Memory B cell (primary cell): Measurements from ENCODE around the gene WDR27.
"Not testable (repeated sequence)": the region's sequence is repeated elsewhere in the genome, so short reads cannot be mapped to it uniquely, and the experiment has no call there.

Source experiments
- ATAC-seq: fragments of 150-1000 bp; cut with Tn5 transposase; 2 replicates; pipeline ENCODE4 v1.10.0; 2021; ENCODE audit warnings: low read depth, mild to moderate bottlenecking, moderate library complexity
- DNase-seq, 2 donors: peaks; one replicate each; pipeline ENCODE4 v3.0.0; 2022; ENCODE audit warnings: low spot score in 2 of 2
- H3K27ac Mint-ChIP-seq: one replicate; pipeline ENCODE4 v1.8.0; 2022; ENCODE audit warnings: mild to moderate bottlenecking, moderate library complexity, mixed read lengths
- H3K27me3 Mint-ChIP-seq: one replicate; pipeline ENCODE4 v1.8.0; 2022; ENCODE audit warnings: mixed read lengths
- H3K36me3 Mint-ChIP-seq: one replicate; pipeline ENCODE4 v1.8.0; 2022; ENCODE audit warnings: mild to moderate bottlenecking, mixed read lengths
- H3K4me1 Mint-ChIP-seq: one replicate; pipeline ENCODE4 v1.8.0; 2022; ENCODE audit warnings: mixed read lengths
- H3K4me3 Mint-ChIP-seq: one replicate; pipeline ENCODE4 v1.8.0; 2022; ENCODE audit warnings: mild to moderate bottlenecking, moderate library complexity, mixed read lengths
- H3K9me3 Mint-ChIP-seq: one replicate; pipeline ENCODE4 v1.8.0; 2022; ENCODE audit warnings: mixed read lengths

The WDR27 gene

DNA sequence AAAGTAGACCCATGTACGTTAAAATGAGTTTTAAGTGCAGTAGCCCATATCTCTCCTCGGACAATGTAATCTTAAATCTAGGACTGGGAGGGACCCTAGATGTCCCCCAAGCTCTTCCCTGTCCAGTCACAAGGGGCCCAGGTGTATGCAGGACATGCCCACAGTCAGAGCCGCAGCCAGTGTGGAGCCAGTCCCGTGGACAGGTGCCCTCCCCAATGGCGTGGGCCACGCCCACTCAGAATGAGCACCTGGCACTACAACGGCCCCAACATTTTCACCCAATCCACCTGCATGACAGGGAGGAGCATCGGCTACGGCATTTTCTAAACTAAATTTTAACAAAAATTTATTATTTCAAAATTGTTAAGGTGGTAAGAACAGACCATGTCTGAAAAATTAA is 53.2 kb downstream of the WDR27 start:
- Mint-ChIP-seq H3K36me3 (peaks cover 3% of the 10 kb centered on the region), H3K27me3 (no peaks in the 10 kb centered on the region), H3K4me3 (no peak overlapping the region), H3K4me1 (no peaks in the 10 kb centered on the region), H3K27ac (no peak overlapping the region), H3K9me3 (peaks cover 2% of the 10 kb centered on the region)
- ATAC-seq (no peak), DNase-seq (no peak)

DNA sequence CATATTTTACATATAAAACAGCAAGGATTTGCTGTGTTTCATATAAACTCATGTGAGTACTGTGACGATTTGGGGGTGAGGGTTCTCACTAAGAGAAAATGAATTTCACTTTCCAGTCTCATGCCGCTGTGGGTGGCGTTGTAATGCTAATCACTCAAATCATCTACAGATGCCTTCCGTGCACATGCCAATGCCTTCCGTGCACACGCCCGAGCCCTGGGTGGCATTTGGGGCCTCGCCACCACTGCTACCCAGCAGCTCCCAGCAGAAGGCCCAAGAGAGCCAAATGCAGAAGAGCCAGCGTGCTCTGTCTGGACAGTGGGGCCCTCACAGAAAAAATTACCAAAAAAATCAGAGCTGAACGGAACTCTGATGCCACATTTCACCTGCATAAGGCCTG is 53.7 kb downstream of the WDR27 start:
- ATAC-seq (no peak), DNase-seq (no peak)
- H3K4me1 Mint-ChIP-seq = no peaks in the 10 kb centered on the region
- H3K27ac Mint-ChIP-seq = no peak overlapping the region
- H3K36me3 Mint-ChIP-seq = peaks cover 5% of the 10 kb centered on the region
- peaks cover 2% of the 10 kb centered on the region for H3K9me3 Mint-ChIP-seq
- no peaks in the 10 kb centered on the region for H3K27me3 Mint-ChIP-seq
- no peak overlapping the region for H3K4me3 Mint-ChIP-seq

DNA sequence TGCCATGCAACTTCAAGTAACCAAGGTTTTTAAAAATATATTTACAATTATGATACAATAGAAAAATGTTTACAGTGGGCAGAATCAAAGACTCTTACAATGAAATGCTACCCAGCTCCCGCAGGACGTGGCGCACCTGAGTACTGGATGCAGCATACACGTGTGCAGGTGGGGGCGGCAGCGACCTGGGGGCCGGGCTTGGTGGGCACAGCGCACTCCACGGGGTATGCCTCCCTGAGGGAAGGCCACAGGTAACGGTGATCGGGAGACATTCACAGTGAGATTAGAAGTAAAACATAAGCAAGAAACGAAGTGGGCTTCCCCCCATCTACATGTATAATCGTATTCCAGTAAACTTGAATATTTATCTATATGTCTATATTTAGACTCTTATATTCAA is 54.2 kb downstream of the WDR27 start:
- ATAC-seq = no peak
- H3K27ac Mint-ChIP-seq = no peak overlapping the region
- no peak for DNase-seq
- H3K4me3 Mint-ChIP-seq = no peak overlapping the region
- H3K9me3 Mint-ChIP-seq = peaks cover 2% of the 10 kb centered on the region
- no peaks in the 10 kb centered on the region for H3K27me3 Mint-ChIP-seq
- H3K4me1 Mint-ChIP-seq = no peaks in the 10 kb centered on the region
- H3K36me3 Mint-ChIP-seq = peaks cover 5% of the 10 kb centered on the region

GRCh38 chr6:169646906-169647567 is 54.8 kb downstream of the WDR27 start:
- Mint-ChIP-seq H3K27me3 (no peaks in the 10 kb centered on the region), H3K27ac (no peak overlapping the region), H3K4me3 (no peak overlapping the region), H3K4me1 (no peaks in the 10 kb centered on the region), H3K36me3 (peaks cover 5% of the 10 kb centered on the region), H3K9me3 (peaks cover 2% of the 10 kb centered on the region)
- DNase-seq (no peak), ATAC-seq (no peak)

DNA sequence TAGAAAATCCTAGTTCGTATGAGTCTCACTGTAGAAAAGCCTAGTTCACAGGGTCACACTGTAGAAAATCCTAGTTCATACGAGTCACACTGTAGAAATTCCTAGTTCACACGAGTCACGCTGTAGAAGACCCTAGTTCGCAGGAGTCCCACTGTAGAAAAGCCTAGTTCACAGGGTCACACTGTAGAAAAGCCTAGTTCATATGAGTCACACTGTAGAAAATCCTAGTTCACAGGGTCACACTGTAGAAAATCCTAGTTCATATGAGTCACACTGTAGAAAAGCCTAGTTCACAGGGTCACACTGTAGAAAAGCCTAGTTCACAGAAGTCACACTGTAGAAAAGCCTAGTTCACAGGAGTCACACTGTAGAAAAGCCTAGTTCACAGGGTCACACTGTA is 56.4 kb downstream of the WDR27 start:
- not testable (repeated sequence) for H3K9me3 Mint-ChIP-seq, H3K27me3 Mint-ChIP-seq, H3K36me3 Mint-ChIP-seq, H3K4me3 Mint-ChIP-seq, DNase-seq, ATAC-seq, H3K4me1 Mint-ChIP-seq, H3K27ac Mint-ChIP-seq

GRCh38 chr6:169643521-169643920 is 58.3 kb downstream of the WDR27 start:
- H3K4me3 Mint-ChIP-seq = no peak overlapping the region
- H3K27me3 Mint-ChIP-seq = no peaks in the 10 kb centered on the region

GRCh38 chr6:169642455-169642854 is 59.4 kb downstream of the WDR27 start:
- Mint-ChIP-seq H3K4me1 (no peaks in the 10 kb centered on the region), H3K36me3 (peaks cover 5% of the 10 kb centered on the region), H3K9me3 (no peaks in the 10 kb centered on the region), H3K4me3 (no peak overlapping the region), H3K27me3 (no peaks in the 10 kb centered on the region), H3K27ac (no peak overlapping the region)
- no peak for DNase-seq
- ATAC-seq = no peak

More at GRCh38 chr6:169643521-169643920, 58.3 kb downstream of the WDR27 start:
- Mint-ChIP-seq H3K9me3 (no peaks in the 10 kb centered on the region), H3K4me1 (no peaks in the 10 kb centered on the region), H3K27ac (no peak overlapping the region), H3K36me3 (peaks cover 2% of the 10 kb centered on the region)
- ATAC-seq = no peak
- DNase-seq = no peak

GRCh38 chr6:169641461-169642085 is 60.3 kb downstream of the WDR27 start:
- no peak overlapping the region for H3K4me3 Mint-ChIP-seq
- no peak for ATAC-seq
- H3K4me1 Mint-ChIP-seq = no peaks in the 10 kb centered on the region
- H3K36me3 Mint-ChIP-seq = peaks cover 10% of the 10 kb centered on the region
- no peak for DNase-seq
- H3K27ac Mint-ChIP-seq = no peak overlapping the region
- H3K27me3 Mint-ChIP-seq = no peaks in the 10 kb centered on the region
- H3K9me3 Mint-ChIP-seq = no peaks in the 10 kb centered on the region

DNA sequence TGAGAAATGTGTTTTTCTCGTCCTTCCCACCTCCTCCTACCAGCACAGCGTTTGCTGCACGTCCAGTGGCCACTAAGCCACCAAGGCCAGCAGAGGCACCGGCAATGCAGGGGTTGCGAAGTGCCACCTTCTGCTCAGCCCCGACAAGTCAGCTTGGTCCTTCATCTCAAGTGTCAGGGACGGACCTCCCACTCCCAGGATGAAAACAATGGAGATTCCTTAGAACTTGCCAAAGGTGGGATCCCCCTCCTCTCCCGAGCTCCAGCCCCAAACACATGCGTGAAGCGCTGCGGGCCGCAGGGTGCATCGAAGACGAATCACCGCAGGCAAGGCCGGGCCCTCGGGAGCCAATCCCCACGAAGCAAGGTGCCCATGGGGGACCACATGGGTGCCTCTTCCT is 60.8 kb downstream of the WDR27 start:
- no peak for DNase-seq
- Mint-ChIP-seq H3K9me3 (no peaks in the 10 kb centered on the region), H3K4me3 (no peak overlapping the region), H3K27ac (no peak overlapping the region), H3K27me3 (no peaks in the 10 kb centered on the region), H3K4me1 (no peaks in the 10 kb centered on the region), H3K36me3 (peaks cover 10% of the 10 kb centered on the region)
- ATAC-seq = no peak

DNA sequence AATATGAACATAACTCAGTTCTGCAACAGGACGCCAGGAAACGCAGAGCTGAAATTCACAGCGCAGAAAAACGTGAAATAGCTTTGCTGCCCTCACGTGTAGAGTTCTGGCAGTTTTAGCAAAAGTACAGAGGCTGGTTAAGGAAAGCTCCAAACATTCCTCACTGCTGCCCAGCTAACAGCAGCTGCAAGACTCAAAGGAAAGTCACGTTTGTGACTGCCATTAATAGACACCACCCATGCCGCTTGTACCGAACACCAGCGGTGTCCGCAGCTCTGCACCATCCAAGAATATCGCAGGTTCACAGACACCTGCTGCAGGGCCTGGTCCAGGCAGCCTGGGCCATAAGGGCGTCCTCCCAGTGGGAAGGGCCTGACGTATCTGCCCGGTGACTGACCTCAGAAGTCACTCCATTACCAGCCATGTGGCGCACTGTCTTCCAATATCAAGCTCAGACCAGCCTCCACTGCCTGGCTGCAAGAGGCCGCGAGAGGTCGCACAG is 61.4 kb downstream of the WDR27 start:
- Mint-ChIP-seq H3K27me3 (no peaks in the 10 kb centered on the region), H3K27ac (no peak overlapping the region), H3K36me3 (peaks cover 10% of the 10 kb centered on the region), H3K4me3 (no peak overlapping the region), H3K4me1 (no peaks in the 10 kb centered on the region), H3K9me3 (no peaks in the 10 kb centered on the region)
- ATAC-seq (no peak), DNase-seq (no peak)

DNA sequence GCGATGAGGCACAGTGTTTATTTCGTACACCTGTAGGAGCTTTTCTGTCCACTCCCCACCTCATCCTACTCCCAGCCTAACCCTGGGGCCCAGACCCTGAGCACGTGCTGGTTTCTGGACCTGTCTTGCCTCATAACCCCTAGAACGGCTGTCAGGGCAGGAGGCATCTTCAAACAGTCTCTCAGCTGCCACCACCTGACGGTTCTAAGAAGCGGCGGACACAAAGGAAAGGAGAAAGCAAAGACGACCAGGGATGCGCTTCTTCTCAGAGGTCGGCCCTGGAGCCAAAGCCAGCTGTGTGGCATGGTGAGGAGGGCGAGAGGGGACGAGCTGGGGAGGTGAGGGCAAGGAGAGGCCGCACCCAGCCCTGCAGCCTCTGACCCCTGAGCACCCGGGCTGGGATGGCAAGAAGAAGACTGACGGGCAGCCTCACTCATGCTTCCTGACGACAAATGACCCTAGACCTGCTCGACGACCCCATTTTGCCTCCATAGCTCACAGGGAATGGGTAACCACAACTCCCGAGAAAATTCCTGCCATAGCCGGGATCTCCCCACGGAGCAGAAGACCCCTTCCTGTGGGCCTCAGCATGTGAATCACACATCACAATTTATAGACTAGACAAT is 62.1 kb downstream of the WDR27 start:
- Mint-ChIP-seq H3K36me3 (peaks cover 10% of the 10 kb centered on the region), H3K27ac (no peak overlapping the region), H3K4me1 (no peaks in the 10 kb centered on the region), H3K4me3 (no peak overlapping the region), H3K27me3 (no peaks in the 10 kb centered on the region), H3K9me3 (no peaks in the 10 kb centered on the region)
- ATAC-seq = no peak
- no peak for DNase-seq

DNA sequence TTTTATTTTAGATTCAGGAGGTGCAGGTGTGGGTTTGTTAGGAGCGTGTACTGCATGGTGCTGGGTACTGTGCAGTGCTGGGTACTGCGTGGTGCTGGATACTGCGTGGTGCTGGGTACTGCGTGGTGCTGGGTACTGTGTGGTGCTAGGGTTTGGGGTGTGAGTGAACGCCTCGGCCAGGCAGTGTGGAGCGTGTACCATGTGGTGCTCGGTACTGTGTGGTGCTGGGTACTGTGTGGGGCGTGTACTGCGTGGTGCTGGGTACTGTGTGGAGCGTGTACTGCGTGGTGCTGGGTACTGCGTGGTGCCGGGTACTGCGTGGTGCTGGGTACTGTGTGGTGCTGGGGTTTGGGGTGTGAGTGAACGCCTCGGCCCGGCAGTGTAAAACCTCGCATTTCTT is 62.9 kb downstream of the WDR27 start:
- H3K36me3 Mint-ChIP-seq = peaks cover 13% of the 10 kb centered on the region
- no peaks in the 10 kb centered on the region for H3K27me3 Mint-ChIP-seq
- H3K4me1 Mint-ChIP-seq = no peaks in the 10 kb centered on the region
- no peak for DNase-seq
- no peaks in the 10 kb centered on the region for H3K9me3 Mint-ChIP-seq
- no peak for ATAC-seq
- no peak overlapping the region for H3K4me3 Mint-ChIP-seq
- no peak overlapping the region for H3K27ac Mint-ChIP-seq

DNA sequence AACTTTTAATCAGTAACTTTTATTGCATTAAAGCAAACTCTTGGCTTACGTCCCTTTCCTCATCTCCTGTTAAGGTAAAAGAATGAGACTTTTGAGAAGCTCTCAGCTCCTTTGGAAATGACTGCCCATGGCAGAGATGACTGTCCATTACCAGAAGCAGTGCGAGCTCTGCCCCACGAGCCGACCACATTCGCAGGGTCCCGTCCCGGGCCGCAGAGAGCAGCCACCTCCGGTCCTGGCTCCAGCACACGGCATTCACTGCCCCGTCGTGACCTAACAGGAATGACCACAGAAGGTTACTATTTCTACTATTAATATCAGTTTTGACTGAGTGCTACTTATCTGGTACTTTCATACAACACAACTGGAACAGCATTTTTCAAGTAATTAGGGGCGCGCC is 63.4 kb downstream of the WDR27 start:
- ATAC-seq (no peak), DNase-seq (no peak)
- H3K9me3 Mint-ChIP-seq = no peaks in the 10 kb centered on the region
- H3K27ac Mint-ChIP-seq = no peak overlapping the region
- H3K4me3 Mint-ChIP-seq = no peak overlapping the region
- peaks cover 12% of the 10 kb centered on the region for H3K36me3 Mint-ChIP-seq
- no peaks in the 10 kb centered on the region for H3K4me1 Mint-ChIP-seq
- H3K27me3 Mint-ChIP-seq = no peaks in the 10 kb centered on the region

DNA sequence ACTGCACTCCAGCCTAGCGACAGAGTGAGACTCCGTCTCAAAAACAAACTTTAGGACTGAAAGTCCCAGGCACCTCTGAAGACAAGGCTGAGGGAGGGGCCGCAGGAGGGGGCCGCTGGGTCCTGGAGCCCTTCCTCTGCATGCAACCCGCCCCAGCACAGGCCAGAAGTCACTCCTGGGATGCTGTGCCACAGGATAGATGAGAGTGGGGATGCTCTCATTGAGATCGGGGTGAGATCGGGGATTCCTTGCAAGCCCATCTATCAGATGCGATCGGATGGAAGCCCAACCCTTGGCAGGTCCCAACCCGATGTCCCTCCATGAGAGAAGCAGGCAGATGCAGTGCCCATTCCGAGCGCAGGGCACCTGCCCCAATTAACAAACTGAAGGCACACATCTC is 66.5 kb downstream of the WDR27 start:
- Mint-ChIP-seq H3K27ac (no peak overlapping the region), H3K4me3 (no peak overlapping the region), H3K9me3 (no peaks in the 10 kb centered on the region), H3K4me1 (no peaks in the 10 kb centered on the region), H3K36me3 (peaks cover 13% of the 10 kb centered on the region), H3K27me3 (no peaks in the 10 kb centered on the region)
- no peak for DNase-seq
- no peak for ATAC-seq
